ENCODE results near the gene PA2G4. TPM values are rescaled to one million over a fixed set of nuclear protein-coding genes. Genes with fewer than 3 reads are reported as not detected.
"Not testable (repeated sequence)": the region's sequence is repeated elsewhere in the genome, so short reads cannot be mapped to it uniquely, and the experiment has no call there.

Gene PA2G4
- total RNA-seq: 100 to 1,000 TPM in 4 of 8 experiments, 10 to 100 TPM in 4; 60.8 to 254 (median 99.3) TPM

DNA sequence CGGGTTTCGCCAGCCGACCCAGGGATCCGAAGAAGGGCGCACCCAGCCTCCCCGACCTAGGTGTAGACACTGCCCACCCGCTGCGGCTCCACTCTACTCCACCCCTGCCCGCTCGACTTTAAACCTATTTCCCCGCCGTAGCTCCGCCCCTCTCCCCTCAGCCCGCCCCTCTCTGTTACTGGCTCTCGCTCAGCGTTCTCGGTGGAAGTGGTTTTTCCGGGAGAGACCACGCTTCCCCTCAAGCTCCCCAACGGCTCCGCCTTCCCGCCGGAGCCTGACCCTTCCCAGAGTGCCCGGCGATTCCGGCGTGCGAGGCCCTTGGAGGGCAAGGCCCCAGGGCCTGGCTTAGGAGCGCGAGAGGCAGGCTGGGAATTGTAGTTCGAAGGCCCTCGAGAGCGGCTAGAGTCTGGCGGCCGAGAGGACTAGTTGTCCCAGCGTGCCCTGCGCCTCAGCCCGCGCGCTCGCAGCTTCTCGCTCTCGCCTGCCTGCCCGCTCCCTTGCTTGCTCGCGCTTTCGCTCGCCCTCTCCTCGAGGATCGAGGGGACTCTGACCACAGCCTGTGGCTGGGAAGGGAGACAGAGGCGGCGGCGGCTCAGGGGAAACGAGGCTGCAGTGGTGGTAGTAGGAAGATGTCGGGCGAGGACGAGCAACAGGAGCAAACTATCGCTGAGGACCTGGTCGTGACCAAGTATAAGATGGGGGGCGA is at the start of gene PA2G4:
Gene PA2G4 (plus strand): TSS at position 451 of the 706 bp plus-strand sequence. CDS start 179 bp downstream, at position 630.
- 0 to 2% (median 1%) methylated on average over 2 to 12 of the region's 60 CpGs; no CpG with 5 or more reads in 6 of the 10 experiments for WGBS, 10 experiments
- peak; percentile 91 to 97 (median 96) for ATAC-seq (replicated peaks in 6 of 8)
- in situ Hi-C loops (cut with MboI; ENCODE audit: low pct_unique_long_range_greater_than_20kb in 2 of 9, low sequenced_read_pairs in 9 of 9, unreplicated experiment in 9 of 9): no loop called here
- Histone ChIP-seq H3K27ac (peak within 1 kb of the TSS; percentile 46 to 63), H3K4me1 (replicated peaks in 1 of 2) (peaks cover 12 to 14% of the 10 kb centered on the region in 2 donors), H3K4me3 (peak within 1 kb of the TSS; percentile 64 to 71 (median 69))

GRCh38 chr12:56059964-56060363 is 44.4 kb upstream of the PA2G4 start:
- H3K4me1 ChIP-seq (replicated peaks in 1 of 2); in situ Hi-C loops (cut with MboI; ENCODE audit: low pct_unique_long_range_greater_than_20kb in 2 of 9, low sequenced_read_pairs in 9 of 9, unreplicated experiment in 9 of 9); H3K4me3 ChIP-seq; H3K27ac ChIP-seq: not testable (repeated sequence)
- 40 to 93% (median 77%) methylated on average over 2 to 8 of the region's 8 CpGs; no CpG with 5 or more reads in 2 of the 10 experiments for WGBS, 10 experiments
- peak in 1 of 8 experiments; percentile 27 for ATAC-seq (replicated peaks in 6 of 8)

- no peak for ATAC-seq (replicated peaks in 6 of 8)
- in situ Hi-C loops (cut with MboI; ENCODE audit: low pct_unique_long_range_greater_than_20kb in 2 of 9, low sequenced_read_pairs in 9 of 9, unreplicated experiment in 9 of 9): no loop called here
- WGBS, 10 experiments: 62 to 100% (median 67%) methylated on average over 1 to 4 of the region's 5 CpGs; no CpG with 5 or more reads in 3 of the 10 experiments
Observed at GRCh38 chr12:56061982-56062381, 42.4 kb upstream of the PA2G4 start.

DNA sequence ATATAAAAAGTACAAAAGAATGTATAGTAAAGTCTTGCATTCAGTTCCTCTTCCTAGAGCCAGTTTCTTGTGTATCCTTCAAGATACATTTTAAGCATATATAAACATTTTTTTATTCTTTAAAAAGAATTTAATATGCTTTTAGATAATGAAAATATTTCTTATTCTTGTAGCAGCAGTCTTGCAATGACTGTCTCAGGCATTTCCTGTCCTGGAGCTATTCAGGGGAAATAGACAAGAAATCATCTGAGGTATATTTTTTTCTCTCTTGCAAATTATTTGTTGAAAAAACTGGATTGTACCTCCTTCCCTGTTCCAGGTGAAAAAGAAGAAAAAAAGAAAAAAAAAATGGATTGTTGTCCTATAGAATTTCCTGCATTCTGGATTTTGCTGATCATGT is 41.4 kb upstream of the PA2G4 start:
- no peak overlapping the region for H3K27ac ChIP-seq
- no peak for ATAC-seq (replicated peaks in 6 of 8)
- in situ Hi-C loops (cut with MboI; ENCODE audit: low pct_unique_long_range_greater_than_20kb in 2 of 9, low sequenced_read_pairs in 9 of 9, unreplicated experiment in 9 of 9): no loop called here

More at GRCh38 chr12:56061982-56062381, 42.4 kb upstream of the PA2G4 start:
- Histone ChIP-seq H3K4me1 (replicated peaks in 1 of 2) (no peaks in the 10 kb centered on the region), H3K27ac (no peak overlapping the region), H3K4me3 (no peak overlapping the region)

GRCh38 chr12:56071648-56072047 is 32.7 kb upstream of the PA2G4 start:
- in situ Hi-C loops (cut with MboI; ENCODE audit: low pct_unique_long_range_greater_than_20kb in 2 of 9, low sequenced_read_pairs in 9 of 9, unreplicated experiment in 9 of 9): no loop called here
- WGBS, 10 experiments: 15 to 83% (median 54%) methylated on average over 1 to 4 of the region's 4 CpGs; no CpG with 5 or more reads in 3 of the 10 experiments
- no peak for ATAC-seq (replicated peaks in 6 of 8)
- H3K4me3 ChIP-seq: no peak overlapping the region
- no peak overlapping the region for H3K27ac ChIP-seq
- H3K4me1 ChIP-seq (replicated peaks in 1 of 2): no peaks in the 10 kb centered on the region

More for the DNA sequence above, 41.4 kb upstream of the PA2G4 start:
- Histone ChIP-seq H3K4me1 (replicated peaks in 1 of 2) (no peaks in the 10 kb centered on the region), H3K4me3 (no peak overlapping the region)

- ATAC-seq (replicated peaks in 6 of 8): no peak
- H3K4me1 ChIP-seq (replicated peaks in 1 of 2): no peaks in the 10 kb centered on the region
- no peak overlapping the region for H3K27ac ChIP-seq
- WGBS, 10 experiments: 65 to 100% (median 79%) methylated on average over 2 to 4 of the region's 5 CpGs; no CpG with 5 or more reads in 2 of the 10 experiments
- no peak overlapping the region for H3K4me3 ChIP-seq
- in situ Hi-C loops (cut with MboI; ENCODE audit: low pct_unique_long_range_greater_than_20kb in 2 of 9, low sequenced_read_pairs in 9 of 9, unreplicated experiment in 9 of 9): no loop called here
Observed at GRCh38 chr12:56074396-56074795, 30.0 kb upstream of the PA2G4 start.

DNA sequence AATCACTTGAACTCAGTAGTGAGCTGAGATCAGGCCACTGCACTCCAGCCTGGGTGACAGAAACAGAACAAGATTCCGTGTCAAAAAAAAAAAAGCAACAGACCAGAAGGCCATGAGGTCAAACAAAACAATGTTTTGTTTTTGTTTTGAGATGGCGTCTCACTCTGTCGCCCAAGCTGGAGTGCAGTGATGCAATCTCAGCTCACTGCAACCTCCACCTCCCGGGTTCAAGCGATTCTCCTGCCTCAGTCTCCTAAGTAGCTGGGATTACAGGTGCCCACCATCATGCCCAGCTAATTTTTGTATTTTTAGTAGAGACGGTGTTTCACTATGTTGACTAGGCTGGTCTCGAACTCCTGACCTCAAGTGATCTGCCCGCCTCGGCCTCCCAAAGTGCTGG is 26.4 kb upstream of the PA2G4 start:
- H3K4me1 ChIP-seq (replicated peaks in 1 of 2); in situ Hi-C loops (cut with MboI; ENCODE audit: low pct_unique_long_range_greater_than_20kb in 2 of 9, low sequenced_read_pairs in 9 of 9, unreplicated experiment in 9 of 9); ATAC-seq (replicated peaks in 6 of 8); H3K27ac ChIP-seq; H3K4me3 ChIP-seq: not testable (repeated sequence)
- WGBS, 10 experiments: 81 to 100% (median 97%) methylated on average over 1 to 7 of the region's 9 CpGs; no CpG with 5 or more reads in 2 of the 10 experiments

DNA sequence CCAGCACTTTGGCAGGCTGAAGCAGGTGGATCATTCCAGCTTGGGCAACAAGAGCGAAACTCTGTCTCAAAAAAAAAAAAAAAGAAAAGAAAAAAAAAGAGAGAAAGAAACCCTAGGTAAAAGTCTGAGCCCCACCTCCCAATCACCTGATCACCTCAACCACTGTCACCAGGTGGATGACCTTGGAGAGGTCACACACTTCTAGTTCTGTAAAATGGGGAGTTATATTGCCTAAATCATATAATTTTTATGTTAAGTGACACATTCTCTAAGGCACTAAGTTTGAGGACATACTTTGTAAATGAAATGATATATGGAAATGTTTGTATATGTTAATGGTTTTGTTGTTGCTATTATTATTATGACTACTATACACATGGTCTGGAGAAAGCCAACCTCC is 25.9 kb upstream of the PA2G4 start:
- 100% methylated on average over 1 of the region's 1 CpG; no CpG with 5 or more reads in 6 of the 10 experiments for WGBS, 10 experiments
- H3K4me1 ChIP-seq (replicated peaks in 1 of 2): peaks cover 4% of the 10 kb centered on the region in 2 donors
- ATAC-seq (replicated peaks in 6 of 8): no peak
- in situ Hi-C loops (cut with MboI; ENCODE audit: low pct_unique_long_range_greater_than_20kb in 2 of 9, low sequenced_read_pairs in 9 of 9, unreplicated experiment in 9 of 9): no loop called here
- no peak overlapping the region for H3K27ac ChIP-seq
- H3K4me3 ChIP-seq: no peak overlapping the region

- in situ Hi-C loops (cut with MboI; ENCODE audit: low pct_unique_long_range_greater_than_20kb in 2 of 9, low sequenced_read_pairs in 9 of 9, unreplicated experiment in 9 of 9): no loop called here
- WGBS, 10 experiments: 3 to 20% (median 5%) methylated on average over 2 to 12 of the region's 50 CpGs; no CpG with 5 or more reads in 3 of the 10 experiments
- Histone ChIP-seq H3K4me3 (peak overlapping the region; percentile 20 to 43 (median 38)), H3K27ac (no peak overlapping the region), H3K4me1 (replicated peaks in 1 of 2) (peaks cover 4% of the 10 kb centered on the region in 2 donors)
- ATAC-seq (replicated peaks in 6 of 8): peak; percentile 77 to 88 (median 81)
Observed at GRCh38 chr12:56078931-56079722, 25.2 kb upstream of the PA2G4 start.

DNA sequence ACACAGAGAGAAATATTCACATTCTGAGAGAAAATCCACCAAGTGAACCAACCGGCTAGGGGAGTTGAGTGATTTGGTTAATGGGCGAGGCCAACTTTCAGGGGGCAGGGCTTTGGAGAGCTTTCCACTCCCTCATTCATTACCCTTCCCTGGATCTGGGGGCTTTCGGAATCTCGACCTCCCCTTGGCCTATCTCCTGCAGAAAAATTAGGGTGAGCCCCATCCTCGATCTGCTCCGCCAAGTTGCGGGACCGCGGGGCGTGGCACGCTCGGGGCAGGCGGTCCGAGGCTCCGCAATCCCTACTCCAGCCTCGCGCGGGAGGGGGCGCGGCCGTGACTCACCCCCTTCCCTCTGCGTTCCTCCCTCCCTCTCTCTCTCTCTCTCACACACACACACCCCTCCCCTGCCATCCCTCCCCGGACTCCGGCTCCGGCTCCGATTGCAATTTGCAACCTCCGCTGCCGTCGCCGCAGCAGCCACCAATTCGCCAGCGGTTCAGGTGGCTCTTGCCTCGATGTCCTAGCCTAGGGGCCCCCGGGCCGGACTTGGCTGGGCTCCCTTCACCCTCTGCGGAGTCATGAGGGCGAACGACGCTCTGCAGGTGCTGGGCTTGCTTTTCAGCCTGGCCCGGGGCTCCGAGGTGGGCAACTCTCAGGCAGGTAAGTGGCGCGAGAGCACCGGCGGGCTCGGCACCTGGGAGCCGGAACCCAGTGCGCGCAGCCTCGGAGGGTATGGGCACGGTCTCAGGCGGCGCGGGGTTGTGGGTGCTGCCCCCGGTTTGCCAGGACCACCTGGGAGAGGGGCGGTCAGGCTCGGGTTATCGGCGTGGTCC is 24.4 kb upstream of the PA2G4 start, which contains the start of gene ERBB3:
Gene ERBB3 (plus strand): TSS at position 443 of the 833 bp plus-strand sequence. CDS start 136 bp downstream, at position 579.
- in situ Hi-C loops (cut with MboI; ENCODE audit: low pct_unique_long_range_greater_than_20kb in 2 of 9, low sequenced_read_pairs in 9 of 9, unreplicated experiment in 9 of 9): no loop called here
- Histone ChIP-seq H3K4me1 (replicated peaks in 1 of 2) (peaks cover 4% of the 10 kb centered on the region in 2 donors), H3K4me3 (peak within 1 kb of the TSS; percentile 20 to 43 (median 38)), H3K27ac (no peak within 1 kb of the TSS)
- 0 to 2% (median 0%) methylated on average over 3 to 31 of the region's 59 CpGs; no CpG with 5 or more reads in 5 of the 10 experiments for WGBS, 10 experiments
- peak; percentile 78 to 88 (median 86) for ATAC-seq (replicated peaks in 6 of 8)

DNA sequence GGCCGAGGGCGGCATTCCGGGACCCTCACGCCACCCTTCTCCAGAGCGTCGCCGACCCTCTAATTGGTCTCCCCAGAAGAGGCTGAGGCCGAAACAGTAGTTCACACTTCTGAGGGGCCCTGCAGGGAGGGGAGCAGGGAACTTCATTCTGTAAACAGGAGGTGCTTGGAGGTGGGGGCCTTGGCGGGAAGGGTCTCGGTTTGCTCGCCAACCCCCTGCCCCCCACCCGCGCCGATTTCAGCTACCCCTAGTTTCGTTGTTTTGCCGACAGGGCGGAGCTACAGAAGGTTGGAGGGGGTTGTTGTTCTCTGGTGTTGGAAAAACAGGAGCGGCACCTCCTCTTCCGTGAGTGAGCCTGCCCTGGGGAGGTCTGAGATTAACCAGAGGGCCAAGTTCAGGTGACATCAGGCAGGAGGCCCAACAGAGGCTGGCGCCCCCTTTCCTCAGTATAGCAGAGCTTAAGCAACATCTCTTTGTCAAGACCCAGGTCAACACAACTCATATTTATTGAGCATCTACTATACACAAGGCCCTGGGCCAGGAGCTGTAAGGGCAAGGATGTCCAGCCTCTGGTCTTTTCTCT is 23.7 kb upstream of the PA2G4 start:
- Histone ChIP-seq H3K4me1 (replicated peaks in 1 of 2) (peaks cover 4% of the 10 kb centered on the region in 2 donors), H3K27ac (no peak overlapping the region), H3K4me3 (peak overlapping the region in 4 of 5 donors; percentile 34 to 43 (median 38))
- in situ Hi-C loops (cut with MboI; ENCODE audit: low pct_unique_long_range_greater_than_20kb in 2 of 9, low sequenced_read_pairs in 9 of 9, unreplicated experiment in 9 of 9): no loop called here
- ATAC-seq (replicated peaks in 6 of 8): no peak
- 0 to 80% (median 30%) methylated on average over 1 to 9 of the region's 20 CpGs; no CpG with 5 or more reads in 5 of the 10 experiments for WGBS, 10 experiments

Data from motor neuron (in vitro differentiated cells).